Occipital lobe (tissue), 2 donors: Measurements from ENCODE around the gene DRG1. TPM values are rescaled to one million over a fixed set of nuclear protein-coding genes. Genes with fewer than 3 reads are reported as not detected.
A peak's percentile ranks its signal among the peaks of the same experiment; 100 is the strongest.
"Not testable (repeated sequence)": the region's sequence is repeated elsewhere in the genome, so short reads cannot be mapped to it uniquely, and the experiment has no call there.

Experiments
- DNase-seq: peaks from one replicate; lab custom pipeline; 2025; lab: John Stamatoyannopoulos, UW
- total RNA-seq: library from RNA; depleted of rRNA; stranded (reverse); fragments of >200 nt; gene quantifications from one replicate; pipeline ENCODE4 v1.2.3, GENCODE V29; 2014

The DRG1 gene, protein sequence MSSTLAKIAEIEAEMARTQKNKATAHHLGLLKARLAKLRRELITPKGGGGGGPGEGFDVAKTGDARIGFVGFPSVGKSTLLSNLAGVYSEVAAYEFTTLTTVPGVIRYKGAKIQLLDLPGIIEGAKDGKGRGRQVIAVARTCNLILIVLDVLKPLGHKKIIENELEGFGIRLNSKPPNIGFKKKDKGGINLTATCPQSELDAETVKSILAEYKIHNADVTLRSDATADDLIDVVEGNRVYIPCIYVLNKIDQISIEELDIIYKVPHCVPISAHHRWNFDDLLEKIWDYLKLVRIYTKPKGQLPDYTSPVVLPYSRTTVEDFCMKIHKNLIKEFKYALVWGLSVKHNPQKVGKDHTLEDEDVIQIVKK
- 63.0 TPM for total RNA-seq

DNA sequence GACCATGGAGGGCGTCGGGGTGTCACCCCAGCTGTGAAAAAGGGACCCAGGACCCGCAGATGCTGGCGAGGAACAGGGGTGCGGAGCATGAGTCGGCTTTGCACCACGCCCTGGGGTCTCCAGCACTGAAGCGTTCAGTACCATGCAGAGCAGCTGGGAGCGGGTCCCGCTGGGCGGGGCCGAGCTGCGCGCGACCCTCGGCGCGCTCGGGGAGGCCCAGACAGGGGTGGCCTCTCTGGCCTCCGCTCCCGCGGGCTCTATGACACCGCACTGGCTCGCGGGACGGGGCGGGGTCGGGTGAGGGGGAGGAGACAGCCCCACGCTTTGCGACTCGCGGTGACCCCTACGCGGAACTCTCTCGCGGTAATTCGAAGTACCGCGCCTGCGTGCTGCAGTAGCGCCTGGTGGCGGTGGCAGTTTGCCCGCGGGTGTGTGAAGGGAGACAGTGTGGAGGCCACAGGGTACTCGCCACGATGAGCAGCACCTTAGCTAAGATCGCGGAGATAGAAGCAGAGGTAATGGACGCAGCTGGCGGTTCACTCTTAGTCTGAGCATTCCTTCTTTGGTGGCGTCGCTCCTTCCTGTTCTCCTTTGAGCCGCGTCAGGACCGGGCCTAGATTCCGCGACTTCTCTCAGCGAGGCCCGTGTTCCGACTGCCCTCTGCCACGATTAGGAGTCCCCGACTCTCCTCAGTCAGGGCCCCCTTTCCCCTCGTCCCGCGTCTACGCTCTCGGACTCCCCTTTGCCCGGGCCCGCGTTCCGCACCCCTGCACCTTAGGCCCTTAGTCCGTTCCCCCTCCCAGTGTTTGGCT is at the start of gene DRG1:
Gene DRG1 (plus strand): TSS at position 394 of the 812 bp plus-strand sequence. CDS start 80 bp downstream, at position 474.
- peak; percentile 96 for DNase-seq

DNA sequence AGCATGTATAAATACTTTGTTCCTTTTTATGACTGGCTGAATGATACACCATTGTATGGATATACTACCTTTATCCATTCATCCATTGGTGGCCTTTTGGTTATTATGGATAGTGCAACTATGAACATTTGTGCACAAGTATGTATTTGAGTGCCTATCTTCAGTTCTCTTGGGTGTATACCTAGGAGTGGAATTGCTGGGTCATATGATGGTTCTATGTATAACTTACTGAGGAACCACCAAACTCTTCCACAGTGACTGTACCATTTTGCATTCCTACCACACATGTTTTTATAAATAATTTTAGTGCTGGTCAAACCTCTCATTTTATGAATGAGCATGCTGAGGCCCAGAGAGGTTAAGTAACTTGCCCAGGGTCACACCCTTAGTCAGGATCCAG is 49.4 kb upstream of the DRG1 start:
- no peak for DNase-seq

DNA sequence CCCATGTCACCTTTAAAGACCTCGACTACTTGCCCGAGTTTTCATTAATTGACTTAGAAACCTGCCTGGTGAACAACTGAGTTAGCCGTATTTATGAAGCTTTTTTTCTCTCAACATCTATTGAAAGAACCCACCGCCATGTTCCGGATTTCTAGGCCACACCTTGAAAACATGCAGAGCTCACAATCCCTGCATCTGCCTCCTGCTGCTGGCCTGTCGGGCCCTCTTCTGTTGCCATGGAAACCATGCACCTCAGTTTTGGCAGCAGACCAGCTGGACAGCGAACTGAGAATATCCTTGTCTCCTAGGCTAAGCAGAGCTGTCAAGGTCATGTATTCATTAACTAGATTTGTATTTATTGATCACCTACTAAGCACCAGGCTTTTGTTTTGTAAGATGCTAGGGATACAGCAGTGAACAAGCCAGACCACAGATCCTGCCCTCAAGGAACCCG is 49.0 kb upstream of the DRG1 start:
- no peak for DNase-seq

DNA sequence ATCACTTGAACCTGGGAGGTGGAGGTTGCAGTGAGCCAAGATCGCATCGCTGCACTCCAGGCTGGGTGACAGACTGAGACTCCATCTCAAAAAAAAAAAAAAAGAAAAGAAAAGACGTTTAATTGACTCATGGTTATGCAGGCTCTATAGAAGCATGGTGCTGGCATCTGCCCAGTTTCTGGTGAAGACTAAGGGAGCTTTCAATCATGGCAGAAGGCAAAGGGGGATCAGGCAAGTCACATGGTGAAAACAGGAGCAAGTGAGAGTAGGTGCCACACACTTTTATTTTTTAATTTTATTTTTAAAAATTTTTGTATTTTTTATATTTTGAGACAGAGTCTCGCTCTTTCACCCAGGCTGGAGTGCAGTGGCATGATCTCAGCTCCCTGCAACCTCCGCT is 44.9 kb upstream of the DRG1 start:
- DNase-seq: no peak

DNA sequence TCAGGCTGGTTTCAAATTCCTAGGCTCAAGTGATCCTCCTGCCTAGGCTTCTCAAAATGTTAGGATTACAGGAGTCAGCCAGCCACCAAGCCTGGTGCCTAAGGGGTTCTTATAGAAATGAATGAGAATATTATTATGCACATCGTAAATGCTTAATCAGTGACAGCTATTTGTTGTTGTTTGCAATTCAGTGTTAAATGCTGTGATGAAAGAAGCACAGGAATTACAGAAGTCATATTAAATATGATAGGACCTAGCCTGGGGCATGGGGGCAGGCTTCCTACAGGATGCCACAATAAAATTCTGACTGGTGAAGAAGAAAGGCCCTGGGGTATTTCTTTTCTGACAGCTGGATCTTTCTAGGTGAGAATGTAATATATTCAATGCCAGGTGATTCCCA is 39.4 kb upstream of the DRG1 start:
- no peak for DNase-seq

DNA sequence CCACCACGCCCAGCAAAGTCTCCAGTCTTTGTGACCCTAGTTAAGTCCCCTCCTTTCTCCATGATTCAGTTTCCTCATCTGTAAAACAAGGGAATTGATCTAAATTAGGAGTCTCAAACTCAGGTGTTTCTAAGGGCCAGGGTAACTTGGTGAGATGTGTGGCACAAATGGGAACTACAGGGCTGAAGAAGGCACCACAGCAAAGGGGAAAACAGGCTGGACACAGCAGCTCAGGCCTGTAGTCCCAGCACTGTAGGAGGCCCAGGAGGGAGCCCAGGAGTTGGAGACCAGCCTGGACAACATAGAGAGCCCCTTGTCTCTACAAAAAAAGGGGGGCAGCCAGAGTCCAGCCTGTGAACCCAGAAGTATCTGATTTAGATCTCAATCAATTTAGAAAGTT is 37.7 kb upstream of the DRG1 start:
- no peak for DNase-seq

DNA sequence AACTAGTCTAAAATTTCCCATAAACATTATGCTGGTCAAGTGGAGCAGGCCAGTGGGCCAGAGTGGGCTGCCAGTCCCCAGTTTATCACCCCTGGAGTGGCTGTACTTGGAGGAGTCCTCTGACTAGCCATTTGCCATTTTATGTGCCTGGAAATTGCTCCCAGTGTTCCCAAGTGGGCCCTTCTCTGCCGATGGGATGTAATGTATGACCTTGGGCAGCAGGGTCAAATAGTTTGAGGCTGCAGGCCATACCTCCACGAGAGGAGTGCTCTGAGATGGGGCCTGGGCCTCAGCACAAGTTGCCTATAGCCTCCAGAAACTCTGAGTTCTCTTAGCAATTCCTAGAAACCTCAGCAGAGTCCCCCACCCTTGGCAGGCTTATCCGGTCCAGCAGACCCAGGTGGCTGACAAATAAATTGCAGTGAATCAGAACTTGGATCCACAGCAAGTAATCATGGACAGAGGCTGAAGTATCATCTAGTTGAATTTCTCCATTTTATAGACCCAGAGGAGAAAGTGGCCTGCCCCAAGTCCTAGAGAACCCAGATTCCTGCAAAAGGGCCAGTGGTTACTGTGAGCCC is 35.4 kb upstream of the DRG1 start:
- DNase-seq: no peak

DNA sequence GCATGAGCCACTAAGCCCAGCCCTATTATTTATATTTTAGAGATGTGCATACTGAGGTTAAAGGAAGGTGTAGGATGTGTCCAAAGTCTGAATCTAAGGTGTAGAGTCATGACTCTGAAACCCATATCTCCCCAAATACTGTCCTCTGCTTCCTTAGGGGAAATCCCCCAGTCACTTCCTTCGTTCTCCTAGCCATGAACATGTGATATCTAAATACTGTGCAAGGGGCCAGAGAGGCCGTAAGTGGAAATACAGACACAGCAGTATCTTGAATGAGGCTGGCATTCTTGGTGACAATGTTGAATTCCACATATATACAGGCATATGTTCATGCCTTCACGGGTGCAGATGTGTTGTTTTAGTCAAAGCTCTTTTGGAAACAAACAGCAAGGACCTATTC is 32.0 kb upstream of the DRG1 start:
- DNase-seq: no peak

DNA sequence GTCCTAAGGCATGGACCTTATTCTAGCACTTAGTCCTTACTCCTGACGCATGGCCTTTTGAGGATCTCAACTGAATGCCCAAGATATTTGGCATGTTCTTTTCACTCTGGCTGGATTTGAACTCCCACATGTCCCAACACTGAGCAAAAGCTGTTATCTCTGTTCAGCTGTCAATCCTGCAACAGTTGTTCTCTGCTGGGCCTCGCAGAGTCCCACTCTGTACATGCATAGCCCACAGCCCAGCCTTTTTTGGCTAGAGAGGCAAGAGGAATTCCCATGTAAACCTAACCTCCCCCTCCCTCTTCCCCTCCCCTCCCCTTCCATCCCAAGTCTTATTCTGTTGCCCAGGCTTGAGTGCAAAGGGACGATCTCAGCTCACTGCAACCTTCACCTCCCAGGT is 21.8 kb upstream of the DRG1 start:
- no peak for DNase-seq

DNA sequence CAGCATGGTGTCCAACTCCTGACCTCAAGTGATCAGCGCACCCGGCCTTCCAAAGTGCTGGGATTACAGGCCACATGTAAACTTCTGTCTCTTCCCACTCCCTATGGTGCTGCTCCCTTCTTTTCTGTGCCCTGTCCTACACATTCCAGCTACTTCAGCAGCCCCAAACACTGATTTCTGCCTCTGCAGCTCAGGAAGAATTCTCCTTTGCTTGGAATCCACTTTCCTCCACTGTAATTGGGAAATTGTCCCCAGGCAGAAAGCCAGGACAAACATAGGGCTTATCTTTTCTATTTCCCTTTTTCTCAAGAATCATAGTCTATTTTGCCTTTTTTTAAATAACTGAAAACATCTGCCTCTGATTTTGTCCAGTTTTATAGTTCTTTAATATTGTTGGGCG is 21.3 kb upstream of the DRG1 start:
- no peak for DNase-seq

DNA sequence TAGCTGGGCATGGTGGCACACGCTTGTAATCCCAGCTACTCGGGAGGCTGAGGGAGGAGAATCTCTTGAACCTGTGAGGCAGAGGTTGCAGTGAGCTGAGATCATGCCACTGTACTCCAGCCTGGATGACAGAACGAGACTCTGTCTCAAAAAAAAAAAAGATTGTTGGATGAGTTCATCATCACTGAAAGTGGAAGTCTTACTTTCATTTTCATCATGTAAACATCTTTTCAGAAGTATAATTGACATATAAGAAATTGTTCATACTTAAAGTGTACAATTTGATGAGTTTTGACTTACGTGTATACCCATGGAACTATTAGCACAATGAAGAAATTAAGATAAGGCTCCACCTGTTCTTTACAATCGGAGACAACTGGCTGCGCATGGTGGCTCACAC is 20.8 kb upstream of the DRG1 start:
- DNase-seq: not testable (repeated sequence)

DNA sequence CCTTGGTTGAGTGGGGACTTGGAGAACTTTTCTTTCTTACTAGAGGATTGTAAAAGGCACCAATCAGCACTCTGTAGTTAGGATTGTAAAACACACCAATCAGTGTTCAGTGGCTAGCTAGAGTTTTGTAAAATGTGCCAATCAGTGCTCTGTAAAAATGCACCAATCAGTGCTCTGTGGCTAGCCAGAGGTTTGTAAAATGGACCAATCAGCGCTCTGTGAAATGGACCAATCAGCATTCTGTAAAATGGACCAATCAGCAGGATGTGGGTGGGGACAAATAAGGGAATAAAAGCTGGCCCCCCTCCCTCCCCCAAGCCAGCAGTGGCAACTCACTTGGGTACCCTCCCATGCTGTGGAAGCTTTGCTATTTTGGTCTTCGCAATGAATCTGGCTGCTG is 5.5 kb upstream of the DRG1 start:
- DNase-seq: no peak

DNA sequence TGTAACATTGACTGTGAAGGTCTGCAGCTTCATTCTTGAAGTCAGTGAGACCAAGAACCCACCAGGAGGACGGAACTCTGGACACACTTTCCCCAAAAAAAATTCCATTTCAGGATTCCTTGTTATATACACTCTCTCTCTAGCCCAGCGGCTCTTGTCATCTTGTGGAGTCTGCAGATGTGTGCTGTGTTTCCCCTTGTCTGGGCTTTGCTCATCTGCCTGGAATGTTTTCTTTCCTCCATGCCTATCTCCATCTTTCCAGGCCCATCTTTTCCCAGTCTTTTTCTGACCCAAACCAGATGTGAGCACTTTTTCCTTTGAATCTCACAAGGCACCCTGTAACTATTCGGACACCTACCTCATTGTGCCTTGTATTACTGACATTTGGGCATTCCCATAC is 5.1 kb upstream of the DRG1 start:
- DNase-seq: no peak

DNA sequence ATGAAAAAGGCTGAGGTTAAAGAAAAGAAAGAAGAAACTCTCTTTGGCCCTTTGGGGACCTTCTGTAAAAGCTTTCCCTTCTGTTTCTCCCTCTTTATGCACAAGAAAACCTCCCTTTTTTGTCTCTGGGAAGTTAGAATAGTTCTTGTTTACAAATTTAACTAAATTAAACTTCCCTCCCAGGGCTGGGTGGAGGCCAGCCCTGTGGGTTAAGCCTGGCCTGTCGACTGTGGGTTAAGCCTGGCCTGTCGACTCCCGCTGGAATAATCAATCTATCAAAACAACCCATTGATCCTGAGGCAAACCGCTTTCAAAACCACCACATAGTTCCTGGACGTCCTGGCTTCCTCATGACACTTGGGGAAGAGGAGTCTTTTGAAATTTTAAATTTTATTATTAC is 1.2 kb upstream of the DRG1 start:
- DNase-seq: no peak

DNA sequence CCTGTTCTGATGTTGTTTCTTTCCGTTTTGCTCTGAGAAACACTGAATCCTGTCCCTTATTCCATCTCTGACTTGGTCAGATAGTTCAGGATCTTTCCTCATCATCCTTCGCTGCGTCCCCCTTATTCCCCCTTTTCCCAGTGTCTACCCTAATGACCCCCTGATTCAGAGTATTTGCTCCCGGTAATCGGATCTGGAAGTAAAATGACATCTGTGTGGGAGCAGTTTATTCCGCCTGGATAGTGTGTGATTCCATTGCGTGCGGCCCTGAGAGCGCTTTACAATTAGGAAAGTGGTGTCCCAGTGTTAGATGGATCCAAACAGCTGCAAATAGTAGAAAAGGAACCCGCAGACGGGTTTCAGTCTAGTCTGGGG is 606 bp downstream of the DRG1 start:
- DNase-seq: no peak

DNA sequence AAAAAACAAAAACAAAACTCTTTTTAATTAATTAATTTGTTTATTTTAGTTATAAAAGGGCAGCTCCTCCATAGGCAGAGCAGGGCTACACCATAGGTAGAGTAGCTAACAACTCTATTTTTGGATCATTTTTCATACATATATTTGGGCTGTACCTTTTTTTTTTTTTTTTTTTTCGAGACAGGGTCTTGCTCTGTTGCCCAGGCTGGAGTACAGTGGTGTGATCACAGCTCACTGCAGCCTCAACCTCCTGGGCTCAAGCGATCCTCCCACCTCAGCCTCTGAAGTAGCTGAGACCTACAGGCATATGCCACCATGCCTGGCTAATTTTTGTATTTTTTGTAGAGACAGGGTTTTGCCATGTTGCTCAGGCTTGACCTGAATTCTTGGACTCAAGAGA is 2.9 kb downstream of the DRG1 start:
- not testable (repeated sequence) for DNase-seq

DNA sequence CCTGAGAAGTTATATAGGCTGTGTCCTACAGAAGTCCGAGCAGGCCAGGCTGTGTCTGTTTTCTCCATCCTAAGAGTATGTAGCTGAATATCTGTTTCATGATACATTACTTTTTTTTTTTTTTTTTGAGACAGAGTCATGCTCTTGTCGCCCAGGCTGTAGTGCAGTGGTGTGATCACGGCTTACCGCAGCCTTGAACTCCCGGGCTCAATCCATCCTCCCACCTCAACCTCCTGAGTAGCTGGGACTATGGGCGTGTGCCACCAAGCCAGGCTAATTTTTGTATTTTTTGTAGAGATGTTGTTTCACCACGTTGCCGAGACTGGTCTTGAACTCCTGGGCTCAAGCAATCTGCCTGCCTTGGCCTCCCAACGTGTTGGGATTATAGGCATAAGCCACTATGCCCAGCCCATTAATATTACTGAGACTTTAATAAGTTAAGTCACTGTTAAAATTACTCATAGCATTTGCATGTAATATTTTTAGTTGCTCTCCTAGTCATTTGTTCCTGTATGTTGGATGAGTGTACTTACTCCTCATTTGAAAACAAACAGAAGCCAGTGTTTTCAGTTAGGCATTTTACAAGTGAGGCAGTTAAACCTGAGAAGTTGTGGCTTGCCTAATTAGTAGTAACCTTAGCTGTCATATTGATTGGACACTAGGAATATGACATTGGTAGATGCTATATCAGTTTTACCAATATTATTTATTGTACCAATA is 26.1 kb downstream of the DRG1 start:
- DNase-seq: no peak

DNA sequence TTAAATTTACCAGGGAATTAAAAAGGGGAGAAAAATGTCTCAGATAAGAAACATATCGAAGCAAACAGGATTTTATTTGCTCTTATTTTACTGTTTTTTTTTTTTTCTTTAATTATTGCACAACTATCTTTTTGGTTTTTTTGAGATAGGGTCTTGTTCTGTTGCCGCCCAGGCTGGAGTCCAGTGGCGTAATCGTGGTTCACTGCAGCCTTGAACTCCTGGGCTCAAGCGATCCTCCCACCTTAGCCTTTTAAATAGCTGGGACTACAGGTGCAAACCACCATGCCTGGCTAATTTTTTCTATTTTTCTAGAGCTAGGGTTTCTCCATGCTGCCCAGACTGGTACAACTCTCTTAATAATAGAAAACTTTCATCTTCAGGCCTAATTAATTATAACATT is 32.5 kb downstream of the DRG1 start:
- no peak for DNase-seq

DNA sequence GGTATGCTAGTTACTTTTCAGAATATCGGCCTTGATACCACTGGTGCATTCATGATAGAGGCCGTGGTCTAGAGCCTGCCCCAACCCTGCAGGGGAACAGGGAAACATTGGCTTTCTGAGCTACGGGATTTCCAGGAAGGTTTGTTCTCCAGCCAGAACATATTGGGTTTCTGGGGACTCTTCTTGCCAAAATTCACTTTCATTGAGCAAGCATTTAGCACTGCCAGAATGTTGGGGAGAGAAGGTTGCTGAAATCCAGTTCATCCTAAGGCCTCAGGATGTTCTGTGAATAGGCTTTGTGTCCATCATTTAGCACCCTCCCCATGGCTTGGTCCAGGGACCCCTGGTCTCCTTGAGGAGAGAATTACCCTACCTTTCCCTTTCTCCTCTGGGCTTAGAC is 36.7 kb downstream of the DRG1 start:
- DNase-seq: no peak

DNA sequence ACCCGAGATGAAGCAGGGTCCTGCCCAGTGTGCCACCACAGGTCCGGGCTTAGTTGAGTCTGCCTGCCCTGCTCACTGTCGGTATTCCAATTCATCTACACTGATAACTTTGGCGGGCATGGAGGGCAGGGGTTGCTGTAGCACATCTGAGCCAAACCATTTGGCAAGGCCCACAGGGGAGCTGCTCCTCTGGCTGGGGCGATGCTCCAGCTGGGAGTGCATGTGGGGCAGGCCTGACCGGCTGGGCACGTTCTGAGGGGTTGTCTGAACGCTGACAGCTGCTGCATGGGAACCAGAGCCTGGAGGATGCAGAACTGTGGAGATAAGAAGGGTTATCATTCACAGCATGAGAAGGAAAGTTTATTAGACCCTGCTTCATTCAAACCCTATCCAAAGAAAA is 40.4 kb downstream of the DRG1 start:
- no peak for DNase-seq

DNA sequence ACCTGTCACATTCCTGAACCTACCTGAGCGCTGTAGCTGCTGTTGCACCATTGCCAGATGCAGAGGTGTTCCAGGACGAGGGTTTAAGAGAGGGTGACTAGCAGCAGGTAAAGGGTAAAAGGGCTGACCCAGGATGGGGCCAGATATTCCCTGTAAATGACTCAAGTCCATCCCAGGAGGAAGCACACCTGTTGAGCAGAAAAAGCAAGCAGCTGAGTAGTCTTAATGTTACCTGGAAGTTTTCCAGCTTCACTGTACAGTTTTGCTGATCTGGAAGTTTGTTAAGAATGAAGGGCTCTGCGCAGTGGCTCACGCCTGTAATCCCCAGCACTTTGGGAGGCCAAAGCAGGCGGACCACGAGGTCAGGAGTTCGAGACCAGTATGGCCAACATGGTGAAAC is 41.3 kb downstream of the DRG1 start:
- DNase-seq: no peak

DNA sequence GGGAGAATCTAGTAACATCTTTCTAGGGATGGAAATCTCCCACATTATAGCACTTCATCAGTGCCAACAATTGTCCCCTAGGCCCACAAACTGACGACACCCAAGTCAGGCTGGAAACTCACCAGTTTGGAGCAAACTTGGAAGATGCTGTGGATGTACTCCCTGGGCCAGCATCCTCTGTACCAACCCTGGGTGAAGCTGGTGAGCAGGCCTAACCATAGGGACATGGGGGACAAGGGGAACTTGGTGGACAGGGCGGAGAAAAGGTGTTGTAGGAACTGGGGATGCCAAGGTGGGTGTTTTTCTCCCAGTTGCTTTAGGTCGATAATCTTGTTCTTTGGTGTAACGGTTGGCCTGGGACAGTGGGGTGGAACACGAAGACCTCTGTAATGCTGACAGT is 42.2 kb downstream of the DRG1 start:
- DNase-seq: no peak
